HG03342 (cell line): ENCODE measurements around the gene PLXND1.

Experiments used
- ATAC-seq: cut with Tn5 transposase; IDR thresholded peaks from one replicate; pipeline ENCODE4 v1.9.1; 2021; ENCODE audit warnings: mild to moderate bottlenecking, moderate library complexity; ENCODE audit not compliant: unreplicated experiment

PLXND1 gene

DNA sequence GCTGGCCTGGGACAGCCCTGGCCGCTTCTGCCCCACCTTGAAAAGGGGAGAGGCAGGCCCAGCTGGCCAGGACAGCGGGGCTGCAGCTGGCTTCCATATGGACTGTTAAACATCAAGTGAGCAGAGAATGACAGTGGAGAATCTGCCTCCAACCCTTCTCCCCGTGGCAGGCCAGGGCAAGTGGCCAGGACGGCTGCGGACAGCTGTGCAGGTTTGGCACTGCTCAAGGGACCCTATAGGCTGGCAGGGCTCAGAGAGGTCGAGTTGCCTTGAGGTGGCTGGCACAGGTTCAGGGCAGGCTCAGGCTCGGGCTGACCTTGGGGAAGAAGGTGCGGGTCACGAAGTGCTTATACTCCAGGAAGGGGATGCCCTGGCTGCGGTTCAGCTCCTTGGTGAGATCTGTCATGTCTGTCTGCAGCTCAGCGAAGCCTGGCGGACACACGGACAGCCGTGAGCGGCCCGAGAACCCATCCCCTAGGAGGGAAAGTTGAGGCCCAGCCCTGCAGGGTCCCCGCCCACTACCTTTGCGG, 39.2 kb downstream of the PLXND1 start:
- ATAC-seq: no peak

DNA sequence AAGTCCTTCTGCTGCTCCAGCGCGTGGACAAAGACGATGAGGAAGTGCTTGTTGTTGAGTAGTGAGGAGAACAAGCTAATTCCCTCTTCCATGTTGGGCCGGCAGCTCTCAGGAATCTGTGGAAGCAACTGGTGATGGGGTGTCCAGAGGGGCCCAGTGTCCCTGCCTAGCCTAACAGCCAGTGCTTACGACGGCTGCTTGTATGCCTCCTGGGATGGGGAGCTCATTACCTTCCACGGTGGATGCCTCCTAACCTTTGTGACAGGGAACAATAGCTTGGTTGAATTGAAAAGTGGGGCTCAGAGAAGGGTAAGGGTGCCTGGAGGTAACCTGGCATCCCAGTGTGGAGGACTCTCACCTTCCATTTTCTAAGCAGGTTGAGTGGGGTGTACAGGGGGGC, 40.6 kb downstream of the PLXND1 start:
- ATAC-seq: no peak

GRCh38 chr3:129564981-129565644, 41.4 kb downstream of the PLXND1 start:
- no peak for ATAC-seq

DNA sequence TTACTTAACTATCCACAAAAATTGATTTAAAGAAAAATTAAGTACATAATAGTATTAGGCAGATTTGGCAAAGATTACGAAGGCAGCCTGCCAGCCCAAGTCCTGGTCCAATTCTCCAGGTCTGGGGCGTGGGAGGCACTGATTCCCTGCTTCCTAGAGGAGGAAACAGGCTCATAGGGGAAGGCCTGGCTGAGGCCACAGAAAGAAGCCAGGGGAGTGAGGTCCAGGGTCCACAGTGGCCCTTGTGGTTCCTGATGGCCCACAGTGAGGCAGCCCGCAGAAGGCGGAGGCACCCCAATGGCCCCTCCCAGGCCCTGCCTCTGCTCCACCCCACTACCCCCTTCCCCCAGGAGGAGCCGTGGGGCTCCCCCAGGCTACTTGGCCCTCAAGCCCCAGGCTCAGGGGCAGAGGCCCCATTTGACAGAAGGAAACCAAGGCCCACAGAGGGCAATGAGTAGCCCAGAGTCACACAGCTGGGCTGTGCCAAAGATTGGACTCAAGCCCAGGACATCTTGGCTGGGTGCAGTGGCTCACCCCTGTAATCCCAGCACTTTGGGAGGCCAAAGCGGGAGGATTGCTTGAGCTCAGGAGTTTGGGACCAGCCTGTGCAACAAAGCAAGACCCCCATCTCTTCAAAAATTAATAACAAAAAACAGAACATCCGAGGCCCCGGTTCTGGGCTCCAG, 42.5 kb downstream of the PLXND1 start:
- ATAC-seq: no peak

DNA sequence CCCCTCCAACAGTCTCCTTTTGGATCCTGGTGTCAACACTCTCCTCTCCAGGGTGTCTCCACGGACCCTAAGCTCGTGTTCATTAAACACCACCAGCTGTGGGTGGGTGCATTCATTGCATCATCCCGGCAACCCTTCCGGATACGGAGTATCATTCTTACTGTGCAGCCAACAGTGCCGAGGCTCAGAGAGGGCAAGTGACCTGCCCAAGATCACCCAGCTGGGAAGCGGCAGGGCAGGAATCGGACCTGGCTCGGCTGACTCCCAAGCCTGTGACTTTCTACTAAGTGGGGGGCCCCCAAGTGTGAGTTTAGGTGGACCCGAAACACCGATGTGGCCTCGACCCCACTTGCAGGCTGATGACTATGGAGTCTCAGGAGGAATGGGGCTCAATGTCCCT, 43.1 kb downstream of the PLXND1 start:
- no peak for ATAC-seq

GRCh38 chr3:129562803-129563202, 43.7 kb downstream of the PLXND1 start:
- no peak for ATAC-seq

DNA sequence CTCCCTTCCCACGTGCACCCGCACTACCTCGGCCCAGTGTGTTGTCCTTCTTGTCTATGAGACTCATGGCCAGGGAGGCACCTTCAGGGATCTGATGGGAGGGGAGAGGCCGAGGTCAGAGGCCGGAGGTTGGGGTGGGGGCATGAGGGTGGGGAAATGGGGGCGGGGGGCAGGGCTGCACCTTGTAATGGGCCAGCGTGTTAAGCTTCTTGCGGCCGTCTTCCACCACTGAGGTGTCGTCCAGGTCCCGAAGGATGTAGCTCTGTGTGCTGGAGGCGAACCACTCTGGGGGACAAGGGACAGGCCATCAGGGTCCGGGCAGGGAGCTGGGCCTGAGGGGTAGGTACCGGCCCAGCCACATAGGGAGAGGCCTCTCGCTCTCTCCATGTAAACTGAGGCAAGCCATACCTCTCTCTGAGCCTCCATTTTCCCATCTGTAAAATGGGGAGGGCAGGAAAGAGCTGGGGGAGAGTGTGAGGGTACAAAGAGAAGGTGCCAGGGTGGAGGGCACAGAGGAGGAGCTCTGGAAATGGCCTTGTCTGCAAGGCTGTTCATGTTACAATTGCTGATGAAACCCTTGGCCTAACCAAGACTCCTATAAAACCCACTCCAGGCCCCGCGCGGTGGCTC, 44.7 kb downstream of the PLXND1 start:
- no peak for ATAC-seq

DNA sequence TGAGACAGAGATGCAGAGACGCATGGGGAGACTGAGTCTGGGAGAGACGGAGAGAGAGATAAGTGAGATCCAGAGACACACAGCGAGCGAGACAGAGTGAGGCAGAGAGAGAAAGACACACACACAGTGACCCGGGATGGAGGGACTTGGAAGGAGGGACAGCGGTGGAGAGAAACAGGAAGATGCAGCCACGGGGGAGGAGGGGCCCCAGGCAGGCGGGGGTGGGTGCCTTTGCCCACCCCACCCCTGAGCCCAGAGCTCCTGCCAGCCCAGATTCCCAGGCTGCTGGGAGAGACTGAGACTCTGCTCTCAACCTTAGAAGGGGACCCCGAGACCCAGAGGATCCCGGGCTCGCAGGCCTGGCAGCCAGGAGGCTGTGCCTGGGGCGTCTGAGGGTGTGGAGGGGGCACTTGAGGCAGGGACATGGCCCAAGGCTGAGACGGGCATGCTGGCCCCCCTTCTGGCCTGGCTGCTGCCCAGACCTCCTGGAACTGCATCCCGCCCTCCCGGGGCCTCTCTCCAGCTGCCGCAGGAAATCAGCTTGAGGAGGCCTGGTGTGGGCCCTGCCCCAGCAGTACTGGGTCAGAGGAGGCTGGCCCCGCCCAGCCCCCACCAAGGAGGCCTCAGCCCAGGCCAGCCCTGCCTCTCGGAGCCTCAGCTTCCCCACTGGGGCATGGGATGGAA, 45.4 kb downstream of the PLXND1 start:
- ATAC-seq: no peak

- ATAC-seq: no peak
Measured at GRCh38 chr3:129560269-129560787, 46.1 kb downstream of the PLXND1 start.

DNA sequence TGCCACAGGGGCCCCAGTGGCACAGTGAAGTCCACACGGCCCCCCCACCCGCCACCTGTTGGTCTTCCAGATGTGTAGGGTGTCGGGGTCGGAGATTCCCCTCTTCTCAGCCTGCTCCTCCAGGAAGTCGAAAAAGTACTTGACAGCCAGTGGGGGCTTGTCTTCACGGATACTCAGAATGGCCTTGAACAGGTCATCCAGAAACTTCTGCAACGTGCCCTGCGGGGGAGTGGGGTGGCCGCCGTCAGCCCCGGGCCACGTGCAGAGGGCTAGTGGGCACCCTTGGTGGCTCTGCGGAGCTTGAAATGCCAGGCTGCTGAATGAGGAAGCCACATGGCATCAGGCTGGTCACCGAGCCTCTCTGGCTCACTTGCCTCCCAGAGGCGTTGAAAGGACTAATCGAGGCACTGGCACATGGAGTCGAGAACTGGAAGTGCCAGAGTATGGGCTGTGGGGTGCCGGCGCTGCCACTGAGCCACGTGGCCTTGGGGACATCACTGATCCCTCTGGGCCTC, 46.9 kb downstream of the PLXND1 start:
- no peak for ATAC-seq

DNA sequence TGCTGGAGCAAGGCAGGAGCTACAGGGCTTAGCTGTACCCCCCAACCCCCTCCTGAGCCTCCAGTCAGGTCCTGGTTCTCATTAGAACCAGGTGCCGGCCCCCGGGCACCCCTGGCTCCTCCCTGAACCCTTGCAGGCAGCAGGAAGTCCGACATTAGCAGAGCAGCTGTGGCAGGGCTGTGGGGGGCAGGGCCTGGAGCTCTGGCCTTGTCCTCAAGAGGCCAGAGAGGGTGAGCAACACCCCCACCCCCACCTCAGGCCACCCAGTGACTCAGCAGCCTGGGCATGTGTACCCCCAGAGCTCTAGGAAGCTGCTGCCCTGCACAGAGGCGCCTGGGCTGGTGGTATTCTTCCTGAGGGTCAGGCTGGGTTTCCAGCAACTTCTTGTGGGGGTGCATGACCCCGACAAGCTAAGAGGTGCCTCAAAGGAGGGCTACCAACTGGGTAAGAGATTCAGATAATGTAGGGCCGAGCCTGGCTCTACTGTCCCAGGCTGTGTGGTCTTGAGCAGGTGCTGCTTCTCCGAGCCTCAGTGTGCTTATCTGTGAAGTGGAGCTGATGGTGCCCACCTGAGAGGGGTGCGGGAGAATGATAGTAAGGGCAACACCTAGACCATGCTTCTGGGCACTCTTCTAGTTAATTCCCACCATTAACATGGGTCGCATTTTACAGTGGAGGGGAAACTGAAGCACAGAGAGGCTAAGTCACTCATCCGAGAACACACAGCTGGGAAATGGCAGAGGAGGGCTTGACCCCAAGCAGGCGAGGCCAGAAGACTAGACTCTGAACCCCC, 47.5 kb downstream of the PLXND1 start:
- no peak for ATAC-seq

GRCh38 chr3:129558081-129558771, 48.2 kb downstream of the PLXND1 start:
- no peak for ATAC-seq

GRCh38 chr3:129557548-129557894, 49.0 kb downstream of the PLXND1 start:
- no peak for ATAC-seq

DNA sequence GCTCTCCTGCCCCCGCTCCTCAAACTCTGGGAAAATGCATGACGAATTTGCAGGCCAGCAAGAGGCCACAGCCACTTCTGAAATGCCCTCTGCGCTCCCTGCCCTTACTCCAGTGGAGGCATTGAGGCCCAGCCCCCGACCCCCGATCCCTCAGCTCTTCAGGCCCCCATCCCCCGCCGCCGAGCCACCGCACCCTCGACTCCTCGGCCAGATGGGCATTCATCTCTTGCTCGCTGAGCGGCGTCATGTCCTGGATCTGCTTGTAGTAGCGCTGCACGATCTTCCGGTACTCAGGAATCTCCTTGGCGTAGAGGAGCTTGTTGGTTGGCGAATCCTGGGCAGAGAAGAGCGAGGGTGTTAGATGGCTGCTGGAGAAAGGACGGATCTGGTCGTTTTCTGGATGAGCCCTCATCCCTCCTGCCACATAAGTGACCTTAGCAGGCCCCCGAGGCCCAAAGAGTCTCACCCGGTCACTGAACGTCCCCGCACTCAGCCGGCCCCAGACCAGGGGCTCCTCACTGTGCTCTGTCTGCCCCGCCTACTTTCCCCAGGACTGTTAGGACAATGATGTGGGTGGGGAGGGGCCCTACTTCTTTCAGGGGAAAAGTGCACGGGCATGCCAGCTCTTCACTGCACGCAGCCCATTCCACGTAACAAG, 49.5 kb downstream of the PLXND1 start:
- ATAC-seq: no peak

DNA sequence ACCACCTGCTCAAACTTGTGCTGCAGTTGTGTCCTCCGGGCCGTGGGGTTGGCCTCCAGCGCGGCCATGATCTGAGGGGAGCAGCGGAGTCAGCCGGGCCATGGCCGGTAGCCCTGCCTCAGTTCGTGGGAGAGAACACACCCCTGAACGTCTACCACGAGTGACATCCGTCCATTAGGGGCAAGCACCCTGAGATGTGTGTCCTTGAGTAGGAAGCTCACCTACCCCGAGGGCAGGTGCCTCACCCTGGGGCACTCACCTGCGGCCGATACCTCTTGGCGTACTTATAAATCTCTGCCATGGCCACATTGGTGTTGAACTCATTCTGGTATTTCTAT, 50.1 kb downstream of the PLXND1 start:
- ATAC-seq: no peak

DNA sequence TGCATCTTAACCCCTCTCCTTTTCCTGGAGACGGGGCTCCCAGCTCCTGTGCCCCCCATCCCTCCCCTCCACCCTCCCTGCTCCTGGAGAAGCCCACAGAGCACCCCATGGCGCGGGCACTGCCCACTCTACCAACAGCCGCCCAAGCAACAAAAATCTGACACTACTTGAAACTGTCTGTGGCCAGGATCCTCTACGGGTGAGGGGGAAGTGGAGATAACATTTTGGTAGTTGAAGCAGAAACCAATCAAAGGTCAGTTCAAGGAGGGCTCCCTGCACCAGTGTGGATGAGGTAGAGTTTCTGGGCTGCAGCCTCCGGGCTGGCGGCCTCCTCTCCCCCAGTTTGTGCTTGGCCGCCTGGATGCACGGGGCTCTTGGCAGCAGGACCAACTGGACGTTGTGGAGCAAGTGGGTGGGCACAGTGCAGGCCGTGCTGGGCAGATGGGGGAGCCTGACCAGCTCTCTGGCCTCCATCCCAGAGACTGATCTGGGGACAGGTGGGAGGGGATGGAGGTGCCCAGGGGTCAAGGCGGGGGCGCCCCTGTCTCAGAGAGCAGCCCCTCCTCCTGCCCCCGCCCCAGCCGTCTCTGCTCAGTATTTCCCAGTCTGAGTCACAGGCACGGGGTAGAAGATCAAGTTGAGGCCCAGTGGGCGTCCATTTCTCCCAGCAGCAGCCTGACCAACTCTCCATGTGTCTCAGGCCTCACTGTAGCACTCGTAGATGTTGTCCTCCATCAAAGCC, 50.7 kb downstream of the PLXND1 start:
- ATAC-seq: no peak

- ATAC-seq: no peak
Measured at GRCh38 chr3:129555153-129555550, 51.3 kb downstream of the PLXND1 start.

DNA sequence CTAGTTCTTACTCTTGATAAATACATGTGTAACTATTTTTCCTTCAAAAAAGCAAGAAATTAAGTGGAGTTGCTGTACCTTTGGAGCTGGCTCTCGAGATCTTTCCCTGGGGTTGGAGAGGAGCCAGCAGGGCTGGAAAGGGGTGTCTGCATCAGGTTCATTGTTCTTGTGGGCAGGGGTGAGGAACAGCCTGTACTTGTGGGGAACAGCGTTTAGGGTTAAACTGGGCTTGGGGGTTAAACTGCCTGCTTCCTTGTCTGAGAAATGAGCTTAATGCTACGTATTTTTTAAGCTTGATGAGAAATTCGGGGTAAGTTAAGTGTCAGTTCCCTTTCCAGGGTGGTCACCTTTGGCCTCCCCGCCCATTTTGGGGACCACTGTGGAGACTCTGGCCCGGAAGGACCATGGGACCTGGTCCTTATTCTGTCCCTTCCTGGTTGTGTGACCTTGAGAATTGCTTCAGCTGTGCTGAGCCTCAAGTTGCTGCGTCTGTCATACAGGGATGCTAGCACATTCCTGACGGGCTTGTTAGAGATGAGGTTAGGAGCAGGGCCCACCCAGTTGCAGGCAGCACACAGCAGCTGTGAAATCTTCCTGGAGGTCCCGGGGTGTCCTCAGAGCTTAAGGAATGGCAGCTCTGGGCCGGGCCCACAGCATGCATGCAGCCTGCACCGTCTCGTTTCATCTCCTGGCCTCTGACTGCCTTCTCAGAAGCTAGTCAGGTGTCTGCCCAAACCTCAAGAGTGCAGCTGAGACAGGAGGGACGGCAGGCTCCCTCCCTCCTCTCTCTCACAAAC, 51.9 kb downstream of the PLXND1 start:
- ATAC-seq: no peak
